GM12865 (cell line): ENCODE results near the gene TSHZ2.

Experiments used
- DNase-seq: peaks from one replicate; pipeline ENCODE4 v3.0.0; 2010; ENCODE audit warnings: low read depth
- H3K4me3 ChIP-seq: 2 replicates; pipeline ENCODE4 v1.5.1; 2011; ENCODE audit warnings: mild to moderate bottlenecking, low read depth, low read length, control low read depth
- TF ChIP-seq, protein P1 (sequence below): IDR thresholded peaks from 2 replicates; pipeline ENCODE4 v1.5.1; 2011; ENCODE audit warnings: low read length, control low read depth, low read depth, inconsistent platforms; ENCODE audit not compliant: insufficient read depth; ENCODE audit errors: missing control alignments

TSHZ2 gene

DNA sequence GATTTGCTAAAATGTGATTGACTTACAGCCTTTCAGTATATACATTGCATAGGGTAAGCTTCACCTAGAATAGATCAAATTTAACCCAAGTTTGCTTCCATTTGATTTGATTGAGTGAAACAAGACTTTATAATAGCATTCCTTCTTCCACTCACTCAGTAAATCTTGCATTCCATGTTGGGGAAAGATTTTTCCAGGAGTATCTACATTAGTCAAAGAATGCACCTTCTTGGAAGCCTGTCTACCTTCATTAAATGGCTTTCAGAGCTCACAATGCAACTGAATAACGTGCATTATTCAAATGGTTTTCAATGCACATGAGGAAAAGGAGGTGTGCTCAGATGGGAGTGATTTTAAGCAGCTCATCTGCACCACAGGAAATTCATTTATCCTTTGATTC lies 38.3 kb upstream of the TSHZ2 start:
- H3K4me3 ChIP-seq: no peak overlapping the region
- TF ChIP-seq, protein P1, sequence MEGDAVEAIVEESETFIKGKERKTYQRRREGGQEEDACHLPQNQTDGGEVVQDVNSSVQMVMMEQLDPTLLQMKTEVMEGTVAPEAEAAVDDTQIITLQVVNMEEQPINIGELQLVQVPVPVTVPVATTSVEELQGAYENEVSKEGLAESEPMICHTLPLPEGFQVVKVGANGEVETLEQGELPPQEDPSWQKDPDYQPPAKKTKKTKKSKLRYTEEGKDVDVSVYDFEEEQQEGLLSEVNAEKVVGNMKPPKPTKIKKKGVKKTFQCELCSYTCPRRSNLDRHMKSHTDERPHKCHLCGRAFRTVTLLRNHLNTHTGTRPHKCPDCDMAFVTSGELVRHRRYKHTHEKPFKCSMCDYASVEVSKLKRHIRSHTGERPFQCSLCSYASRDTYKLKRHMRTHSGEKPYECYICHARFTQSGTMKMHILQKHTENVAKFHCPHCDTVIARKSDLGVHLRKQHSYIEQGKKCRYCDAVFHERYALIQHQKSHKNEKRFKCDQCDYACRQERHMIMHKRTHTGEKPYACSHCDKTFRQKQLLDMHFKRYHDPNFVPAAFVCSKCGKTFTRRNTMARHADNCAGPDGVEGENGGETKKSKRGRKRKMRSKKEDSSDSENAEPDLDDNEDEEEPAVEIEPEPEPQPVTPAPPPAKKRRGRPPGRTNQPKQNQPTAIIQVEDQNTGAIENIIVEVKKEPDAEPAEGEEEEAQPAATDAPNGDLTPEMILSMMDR: no peak
- no peak for DNase-seq

DNA sequence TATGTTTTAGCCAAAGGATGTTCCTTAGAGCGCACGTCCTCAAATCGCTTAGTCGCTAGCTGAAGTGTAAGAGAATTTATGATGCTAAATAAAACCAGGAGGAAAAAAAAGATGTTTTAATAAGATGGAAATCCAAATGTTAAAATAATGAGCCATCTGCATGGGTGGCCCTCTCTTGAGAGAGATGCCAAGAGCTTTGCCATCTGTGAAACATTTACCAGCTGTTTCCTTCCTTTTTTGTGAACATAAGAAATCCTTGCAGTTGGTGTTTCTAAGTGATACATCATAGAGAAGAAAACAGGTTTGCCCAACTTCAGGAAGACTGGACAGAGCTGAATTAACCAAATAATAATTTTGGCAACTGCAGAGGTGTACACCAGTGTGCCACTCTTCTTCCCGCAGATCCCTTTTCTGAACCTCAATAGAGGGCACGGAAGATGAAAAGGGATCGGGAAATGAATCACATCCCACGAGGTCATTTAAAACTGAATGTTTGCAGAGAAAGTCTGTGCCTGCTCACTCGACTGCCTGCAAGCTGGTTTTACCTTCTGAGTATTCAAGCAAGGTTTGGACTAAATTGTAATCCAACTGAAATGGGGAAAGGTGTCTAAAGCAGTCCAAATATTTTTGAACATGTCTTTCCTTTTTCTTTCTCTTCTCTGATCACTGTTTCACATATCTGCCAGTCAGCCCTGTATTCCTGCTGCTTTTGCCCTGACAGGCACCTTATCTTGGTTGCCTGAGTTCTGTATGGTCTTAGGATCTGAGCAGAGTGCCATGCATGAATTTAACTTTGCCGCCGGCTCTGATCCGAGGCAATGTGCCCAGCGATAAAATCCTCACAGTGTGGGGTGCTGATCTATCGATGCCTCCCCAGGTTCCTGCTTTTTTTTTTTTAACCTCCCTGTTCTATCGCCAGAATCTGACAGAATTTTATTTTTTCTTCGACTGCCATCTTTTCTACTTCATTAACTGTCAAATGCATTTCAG lies 35.5 kb upstream of the TSHZ2 start:
- DNase-seq: no peak
- H3K4me3 ChIP-seq: no peak overlapping the region
- TF ChIP-seq, protein P1: no peak

DNA sequence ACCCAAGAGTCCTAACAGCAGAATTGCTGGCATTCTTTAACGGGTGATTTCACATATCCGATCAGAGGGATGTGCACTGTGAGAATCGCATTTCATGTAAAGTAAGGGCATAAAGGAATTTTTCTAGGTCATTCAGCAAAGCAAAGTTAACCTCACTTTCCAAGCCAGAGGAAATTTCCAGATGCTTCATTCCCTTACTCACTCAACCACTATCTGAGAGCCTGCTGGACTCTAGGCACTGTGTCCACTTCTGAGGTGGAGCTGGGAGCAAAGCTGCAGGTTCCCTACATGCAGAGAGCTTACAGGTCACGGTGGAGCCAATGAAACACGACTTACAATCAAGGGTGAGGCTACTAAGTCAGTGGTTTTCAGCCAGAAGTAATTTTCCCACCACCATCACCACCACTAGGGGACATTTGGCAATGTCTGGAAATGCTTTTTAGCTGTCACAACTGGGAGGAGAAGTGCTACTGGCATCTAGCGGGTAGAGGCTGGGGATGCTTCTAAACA lies 34.5 kb upstream of the TSHZ2 start:
- H3K4me3 ChIP-seq: no peak overlapping the region

DNA sequence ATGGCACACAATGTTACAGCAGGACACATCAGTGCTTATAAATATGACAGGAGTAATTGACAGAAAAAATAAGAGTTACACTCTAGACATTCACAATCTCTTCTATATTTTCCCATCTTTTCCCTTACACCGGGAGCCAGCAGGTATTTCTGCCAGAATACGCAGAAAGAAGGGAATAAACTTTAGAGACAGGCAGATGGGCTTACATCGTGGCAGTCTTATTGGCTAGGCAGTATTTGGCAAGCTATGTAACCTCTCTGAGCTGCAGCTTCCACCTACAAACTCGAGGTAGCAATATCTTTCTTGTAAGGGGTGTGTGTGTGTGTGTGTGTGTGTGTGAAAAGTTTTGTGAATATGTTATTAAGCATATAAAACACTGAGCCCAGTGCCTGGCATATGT lies 33.0 kb upstream of the TSHZ2 start:
- DNase-seq: no peak
- TF ChIP-seq, protein P1: no peak
- H3K4me3 ChIP-seq: no peak overlapping the region

More for the DNA sequence above, 34.5 kb upstream of the TSHZ2 start:
- DNase-seq: peak; percentile 7
- TF ChIP-seq, protein P1: no peak

DNA sequence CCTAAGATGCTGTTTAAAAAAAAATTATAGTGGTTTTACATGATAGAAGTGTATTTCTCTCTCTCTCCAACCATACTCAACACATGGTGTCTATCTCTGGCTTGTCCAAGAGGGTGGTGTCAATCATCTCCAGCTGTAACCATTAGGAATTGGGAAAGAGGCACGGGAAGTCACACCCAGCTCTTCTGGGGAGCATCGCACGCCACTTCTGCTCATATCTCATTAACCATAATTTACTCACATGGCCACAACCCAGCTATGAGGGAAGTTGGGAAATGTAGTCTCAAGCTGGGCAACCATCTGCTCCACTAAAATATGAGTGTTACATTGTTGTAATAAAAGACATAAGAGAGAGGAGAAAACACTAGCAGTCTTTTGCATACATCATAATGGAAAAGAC lies 30.4 kb upstream of the TSHZ2 start:
- H3K4me3 ChIP-seq: no peak overlapping the region
- DNase-seq: no peak
- TF ChIP-seq, protein P1: no peak

DNA sequence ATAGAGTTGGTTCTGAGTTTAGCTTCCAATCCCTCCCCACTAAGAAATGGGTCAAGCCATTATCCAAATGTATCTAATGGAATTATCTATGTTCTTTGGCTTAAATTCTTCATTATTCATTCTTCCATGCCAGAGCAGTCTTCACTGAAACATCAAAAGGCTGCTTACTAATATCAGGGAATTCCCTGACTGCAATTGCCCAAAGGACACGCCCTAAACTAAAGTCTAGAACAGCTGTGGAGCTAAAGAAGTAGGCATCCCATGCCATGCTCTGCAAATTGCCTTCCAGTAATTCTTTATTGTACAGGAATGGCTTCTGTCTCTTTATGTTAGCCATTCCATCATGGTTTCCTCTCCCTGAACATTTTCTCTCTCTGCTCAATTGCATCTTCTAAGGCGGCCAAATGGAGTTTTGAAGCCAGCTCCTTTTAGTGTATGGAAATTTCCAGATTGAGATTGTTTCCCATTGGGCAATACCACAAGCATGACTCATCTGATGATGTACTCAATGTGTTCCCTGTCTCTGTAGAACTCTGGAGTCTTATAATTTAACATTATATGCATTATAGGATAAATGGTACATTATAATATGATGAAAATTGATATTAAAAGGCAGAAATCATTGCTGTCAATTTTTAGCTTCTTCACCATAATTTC lies 28.8 kb upstream of the TSHZ2 start:
- TF ChIP-seq, protein P1: no peak
- H3K4me3 ChIP-seq: no peak overlapping the region
- no peak for DNase-seq
